ENCODE measurements around the gene CLDN6.

CLDN6 gene

GRCh38 chr16:3009568-3010390 lies 8.2 kb downstream of the CLDN6 start:
- TF ChIP-seq CTCF (IDR thresholded peaks at IDR 0.05; ENCODE audit: low read depth, low read length) = no peak
- H3K4me3 ChIP-seq (ENCODE audit: low read depth, low read length) = no peak overlapping the region

GRCh38 chr16:3008690-3009037 lies 9.3 kb downstream of the CLDN6 start:
- H3K4me3 ChIP-seq (ENCODE audit: low read depth, low read length) = no peak overlapping the region
- TF ChIP-seq CTCF (IDR thresholded peaks at IDR 0.05; ENCODE audit: low read depth, low read length) = no peak

GRCh38 chr16:3007957-3008689 lies 9.9 kb downstream of the CLDN6 start:
- no peak overlapping the region for H3K4me3 ChIP-seq (ENCODE audit: low read depth, low read length)
- TF ChIP-seq CTCF (IDR thresholded peaks at IDR 0.05; ENCODE audit: low read depth, low read length) = no peak

DNA sequence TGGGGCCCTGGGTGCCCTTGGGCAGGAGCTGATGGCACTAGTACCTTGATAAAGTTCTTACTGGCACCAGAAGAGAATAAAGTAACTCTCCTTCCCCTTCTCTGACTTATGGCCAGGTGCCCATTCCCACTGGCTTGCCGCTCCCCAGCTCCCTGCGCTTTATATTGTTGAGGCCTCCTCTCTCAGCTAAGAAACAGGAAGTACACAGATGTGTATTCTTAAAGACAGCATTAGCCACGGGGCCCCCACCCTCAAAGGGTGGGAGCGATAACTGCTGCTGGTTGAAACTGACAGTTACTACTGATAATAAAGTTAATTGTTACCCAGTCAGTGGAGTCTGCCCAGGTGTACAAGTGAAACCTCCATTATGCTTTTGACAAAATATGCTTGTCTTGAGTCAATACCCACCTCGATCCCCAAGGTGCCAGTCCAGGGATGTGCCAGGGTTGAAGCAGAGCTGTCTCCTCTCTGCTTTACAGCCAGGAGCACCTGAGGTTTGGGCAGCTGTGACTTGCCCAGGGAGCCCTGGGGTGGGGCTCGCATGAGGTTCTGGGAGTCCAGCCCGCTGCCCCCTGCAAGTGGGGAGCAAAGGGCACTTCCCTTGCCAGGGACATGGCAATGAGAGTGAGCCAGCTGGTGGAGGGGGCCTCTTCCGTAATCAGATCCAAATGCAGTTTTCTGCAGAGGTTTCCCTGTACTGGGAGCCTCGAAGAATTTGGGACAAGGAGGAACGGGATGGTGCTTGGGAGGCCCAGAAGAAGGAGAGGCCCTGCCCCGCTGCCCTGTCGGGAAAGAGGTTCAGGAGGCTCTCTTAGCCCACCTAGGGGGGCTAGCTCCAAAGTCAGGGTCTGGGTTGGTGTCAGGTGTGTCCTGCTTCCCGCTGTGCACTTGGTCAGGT lies 10.7 kb downstream of the CLDN6 start:
- TF ChIP-seq CTCF (IDR thresholded peaks at IDR 0.05; ENCODE audit: low read depth, low read length) = no peak
- H3K4me3 ChIP-seq (ENCODE audit: low read depth, low read length) = no peak overlapping the region

DNA sequence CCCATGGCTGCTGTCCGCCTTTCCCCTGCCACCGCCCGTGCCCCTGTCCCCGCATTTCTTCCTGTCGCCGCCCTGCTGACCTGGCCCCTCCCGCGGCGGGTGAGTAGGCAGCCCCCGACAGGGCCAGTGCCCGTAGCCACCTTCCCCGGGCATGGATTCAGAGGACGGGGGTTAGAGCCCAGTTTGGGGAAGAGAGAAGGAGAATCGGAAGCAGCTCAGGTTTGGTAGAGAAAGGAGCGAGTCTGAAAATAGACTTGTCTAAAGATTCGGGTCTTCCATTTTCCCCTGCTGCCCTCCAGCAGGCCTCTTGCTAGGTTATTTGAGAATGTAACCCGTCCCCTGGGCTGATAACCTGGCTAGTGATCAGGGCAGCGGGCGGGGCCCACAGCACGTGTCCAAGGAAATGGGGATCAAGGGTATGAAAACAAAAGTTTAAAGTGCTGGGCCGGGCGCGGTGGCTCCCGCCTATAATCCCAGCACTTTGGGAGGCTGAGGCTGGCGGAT lies 13.2 kb downstream of the CLDN6 start:
- H3K4me3 ChIP-seq (ENCODE audit: low read depth, low read length) = no peak overlapping the region
- TF ChIP-seq CTCF (IDR thresholded peaks at IDR 0.05; ENCODE audit: low read depth, low read length) = no peak

GRCh38 chr16:3004319-3004718 lies 13.7 kb downstream of the CLDN6 start:
- no peak overlapping the region for H3K4me3 ChIP-seq (ENCODE audit: low read depth, low read length)
- TF ChIP-seq CTCF (IDR thresholded peaks at IDR 0.05; ENCODE audit: low read depth, low read length) = no peak
